Colon (tissue), 2 donors: Measurements from ENCODE around the gene NTM.
"Not testable (repeated sequence)": the region's sequence is repeated elsewhere in the genome, so short reads cannot be mapped to it uniquely, and the experiment has no call there.

Experiments used
- FAIRE-seq: peaks from 2 replicates; lab custom pipeline; 2012; peaks lifted over from hg19 to GRCh38; lab: Jason Lieb, UNC
- donor health status: control.
- donor health status: control.

Gene NTM

GRCh38 chr11:132047167-132047566 lies 676.8 kb downstream of the NTM start:
- no peak for FAIRE-seq

GRCh38 chr11:132048040-132048439 lies 677.6 kb downstream of the NTM start:
- FAIRE-seq: no peak

GRCh38 chr11:132049205-132049604 lies 678.8 kb downstream of the NTM start:
- FAIRE-seq: no peak

- no peak for FAIRE-seq
Observed at GRCh38 chr11:132050049-132050448, 679.6 kb downstream of the NTM start.

- no peak for FAIRE-seq
Observed at GRCh38 chr11:132050577-132051165, 680.3 kb downstream of the NTM start.

GRCh38 chr11:132051704-132052103 lies 681.3 kb downstream of the NTM start:
- no peak for FAIRE-seq

GRCh38 chr11:132052342-132052741 lies 681.9 kb downstream of the NTM start:
- FAIRE-seq: no peak

GRCh38 chr11:132052904-132053303 lies 682.5 kb downstream of the NTM start:
- FAIRE-seq: no peak

- no peak for FAIRE-seq
Observed at GRCh38 chr11:132054822-132055221, 684.4 kb downstream of the NTM start.

- FAIRE-seq: no peak
Observed at GRCh38 chr11:132055296-132055695, 684.9 kb downstream of the NTM start.

GRCh38 chr11:132056689-132057088 lies 686.3 kb downstream of the NTM start:
- no peak for FAIRE-seq

GRCh38 chr11:132057266-132057665 lies 686.9 kb downstream of the NTM start:
- FAIRE-seq: no peak

GRCh38 chr11:132058211-132058772 lies 687.9 kb downstream of the NTM start:
- no peak for FAIRE-seq

- FAIRE-seq: no peak
Observed at GRCh38 chr11:132060567-132060966, 690.2 kb downstream of the NTM start.

GRCh38 chr11:132062031-132062430 lies 691.6 kb downstream of the NTM start:
- no peak for FAIRE-seq

- no peak for FAIRE-seq
Observed at GRCh38 chr11:132062541-132062940, 692.1 kb downstream of the NTM start.

GRCh38 chr11:132064987-132065620 lies 694.7 kb downstream of the NTM start:
- no peak for FAIRE-seq

- no peak for FAIRE-seq
Observed at GRCh38 chr11:132068556-132068955, 698.1 kb downstream of the NTM start.

- FAIRE-seq: not testable (repeated sequence)
Observed at GRCh38 chr11:132069593-132069992, 699.2 kb downstream of the NTM start.

GRCh38 chr11:132070907-132071306 lies 700.5 kb downstream of the NTM start:
- not testable (repeated sequence) for FAIRE-seq

GRCh38 chr11:132072044-132072857 lies 701.8 kb downstream of the NTM start:
- no peak for FAIRE-seq

- FAIRE-seq: no peak
Observed at GRCh38 chr11:132072858-132073211, 702.4 kb downstream of the NTM start.

GRCh38 chr11:132073787-132074186 lies 703.4 kb downstream of the NTM start:
- no peak for FAIRE-seq
